Myocyte (in vitro differentiated cells): ENCODE data around the gene GRIA3. TPM values are rescaled to one million over a fixed set of nuclear protein-coding genes. Genes with fewer than 3 reads are reported as not detected.
"Not testable (repeated sequence)": the region's sequence is repeated elsewhere in the genome, so short reads cannot be mapped to it uniquely, and the experiment has no call there.

Experiments
- DNase-seq: peaks from one replicate; pipeline ENCODE4 v3.0.0-alpha.2; 2012; ENCODE audit warnings: low read depth
- total RNA-seq: library from RNA; depleted of rRNA; stranded (reverse); fragments of >200 nt; gene quantifications from 2 replicates; pipeline ENCODE4 v1.2.3, GENCODE V29; 2014

GRIA3 gene
- total RNA-seq, 1 donor from 2014 or later, result not detected

- no peak for DNase-seq
Observed at GRCh38 chrX:123271902-123272301, 87.8 kb downstream of the GRIA3 start.

- DNase-seq, result no peak
Observed at GRCh38 chrX:123272630-123273029, 88.6 kb downstream of the GRIA3 start.

- no peak for DNase-seq
Observed at GRCh38 chrX:123274796-123275195, 90.7 kb downstream of the GRIA3 start.

GRCh38 chrX:123277347-123277746 lies 93.3 kb downstream of the GRIA3 start:
- no peak for DNase-seq

GRCh38 chrX:123277821-123278220 lies 93.7 kb downstream of the GRIA3 start:
- no peak for DNase-seq

DNA sequence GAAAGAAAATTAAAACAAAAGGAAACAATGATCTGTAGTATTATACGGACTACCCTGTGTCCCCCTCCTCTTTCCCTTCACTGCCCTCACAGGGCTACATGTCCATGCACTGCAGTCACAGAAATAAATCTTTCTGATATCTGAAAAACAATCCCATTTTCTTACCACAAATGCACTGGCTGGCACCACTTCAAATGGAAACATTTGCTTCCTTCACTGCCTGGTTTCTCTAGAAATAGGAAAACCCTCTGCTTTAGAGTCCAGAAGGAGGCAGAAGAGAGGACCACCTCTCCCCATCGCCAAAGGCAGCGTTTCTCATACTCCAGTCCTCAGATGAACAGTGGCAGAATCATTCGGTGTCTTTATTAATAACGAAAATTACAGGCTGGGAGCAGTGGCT lies 98.2 kb downstream of the GRIA3 start:
- no peak for DNase-seq

DNA sequence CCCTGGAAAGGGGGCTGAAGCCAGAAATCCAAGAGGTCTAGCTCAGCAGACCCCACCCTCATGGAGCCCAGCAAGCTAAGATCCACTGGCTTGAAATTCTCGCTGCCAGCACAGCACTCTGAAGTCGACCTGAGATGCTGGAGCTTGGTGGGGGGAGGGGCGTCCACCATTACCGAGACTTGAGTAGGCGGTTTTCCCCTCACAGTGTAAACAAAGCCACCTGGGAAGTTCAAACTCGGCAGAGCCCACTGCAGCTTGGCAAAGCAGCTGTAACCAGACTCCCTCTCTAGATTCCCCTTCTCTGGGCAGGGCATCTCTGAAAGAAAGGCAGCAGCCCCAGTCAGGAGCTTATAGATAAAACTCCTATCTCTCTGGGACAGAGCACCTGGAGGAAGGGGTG lies 99.3 kb downstream of the GRIA3 start:
- not testable (repeated sequence) for DNase-seq

DNA sequence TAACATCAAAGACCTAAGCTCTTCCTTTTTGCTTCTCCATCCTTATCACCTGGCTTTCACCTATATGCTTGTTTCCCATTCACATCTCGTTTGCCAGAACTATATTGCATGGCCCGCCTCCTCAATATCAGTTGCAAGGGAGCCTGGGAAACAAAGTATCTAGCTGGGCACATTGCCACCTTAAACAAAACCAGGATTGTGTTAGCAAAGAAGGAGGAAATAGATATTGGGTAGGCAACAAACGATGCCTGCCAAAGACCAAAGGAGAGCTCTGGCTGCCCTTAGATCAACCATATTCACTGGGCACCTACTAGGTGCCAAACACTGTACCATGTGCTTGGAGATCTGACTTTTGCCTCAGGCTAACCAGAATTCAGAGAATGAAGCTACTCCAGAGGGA lies 107.5 kb downstream of the GRIA3 start:
- DNase-seq, result no peak

GRCh38 chrX:123298026-123298425 lies 113.9 kb downstream of the GRIA3 start:
- DNase-seq, result no peak

DNA sequence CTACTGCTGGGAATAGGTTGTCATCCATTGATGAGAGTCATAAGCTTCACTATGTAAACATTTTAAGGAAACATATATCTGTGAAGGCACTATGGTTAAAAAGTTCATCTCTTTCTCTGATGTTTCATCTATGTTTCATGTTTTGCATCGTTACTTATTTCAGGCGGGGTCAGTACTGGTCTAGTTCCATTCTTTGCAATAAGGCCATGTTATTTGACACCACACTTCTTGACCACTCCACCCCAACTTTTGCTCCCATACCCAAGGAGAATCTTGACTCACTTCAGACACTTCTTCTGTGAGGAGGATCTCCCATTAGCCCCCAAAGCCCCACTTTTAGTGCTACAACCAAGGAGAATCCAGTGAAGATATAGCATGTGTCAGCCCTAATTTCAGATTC lies 119.4 kb downstream of the GRIA3 start:
- no peak for DNase-seq

DNA sequence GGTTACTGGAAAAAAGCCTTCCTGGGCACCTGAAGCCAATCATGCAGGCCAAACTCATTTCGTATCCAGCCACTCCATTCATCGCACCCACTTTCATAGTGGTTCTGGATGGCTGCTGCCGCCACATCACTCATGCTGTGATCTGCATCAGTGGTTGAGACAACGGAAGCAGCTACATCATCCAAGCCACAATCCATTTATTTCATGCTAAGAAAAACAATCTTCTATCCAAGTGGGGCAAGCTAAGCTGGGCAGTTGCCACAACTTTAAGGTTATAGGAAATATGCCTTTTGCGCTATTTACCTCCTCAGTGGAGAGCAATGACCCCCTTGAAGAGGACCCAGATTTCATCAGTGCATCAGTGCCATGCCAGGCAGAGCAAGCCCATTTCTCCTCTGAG lies 124.6 kb downstream of the GRIA3 start:
- no peak for DNase-seq

DNA sequence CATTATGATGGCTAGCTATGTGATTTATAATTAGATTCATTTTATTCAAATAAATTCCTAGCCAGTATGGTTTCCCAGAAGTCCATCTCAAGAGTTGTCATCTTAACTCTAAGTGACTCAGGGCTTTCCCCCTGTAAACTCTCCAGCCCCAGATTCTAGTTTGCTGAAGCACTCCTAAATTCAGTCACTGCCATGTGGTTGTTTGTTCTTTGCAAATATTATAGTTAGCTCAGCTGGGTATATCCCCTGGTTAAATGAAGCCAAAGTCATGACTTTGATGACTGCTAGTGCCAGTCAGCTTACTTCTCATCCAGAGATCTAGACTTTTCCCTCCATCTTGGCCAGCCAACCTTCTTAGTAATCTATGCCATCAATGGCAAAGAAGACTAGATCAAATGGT lies 126.0 kb downstream of the GRIA3 start:
- no peak for DNase-seq

DNA sequence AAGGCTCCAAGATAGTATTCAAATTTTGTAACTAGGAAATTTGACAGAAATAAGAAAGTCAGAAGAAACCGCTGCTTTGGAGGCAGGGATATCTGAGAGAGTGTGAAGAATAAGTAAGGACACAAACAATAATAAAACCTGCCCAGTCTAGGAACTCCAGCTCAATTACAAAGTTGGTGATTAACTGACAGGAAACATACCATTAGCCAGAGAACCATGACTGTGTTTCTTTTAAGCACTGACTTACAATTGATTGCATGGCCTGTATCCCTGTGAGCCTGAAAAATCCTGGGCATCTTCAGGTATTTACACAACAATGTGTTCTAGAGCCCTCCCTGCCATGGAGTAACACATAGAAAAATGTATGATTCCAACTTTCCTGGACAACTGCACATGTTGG lies 127.4 kb downstream of the GRIA3 start:
- no peak for DNase-seq

DNA sequence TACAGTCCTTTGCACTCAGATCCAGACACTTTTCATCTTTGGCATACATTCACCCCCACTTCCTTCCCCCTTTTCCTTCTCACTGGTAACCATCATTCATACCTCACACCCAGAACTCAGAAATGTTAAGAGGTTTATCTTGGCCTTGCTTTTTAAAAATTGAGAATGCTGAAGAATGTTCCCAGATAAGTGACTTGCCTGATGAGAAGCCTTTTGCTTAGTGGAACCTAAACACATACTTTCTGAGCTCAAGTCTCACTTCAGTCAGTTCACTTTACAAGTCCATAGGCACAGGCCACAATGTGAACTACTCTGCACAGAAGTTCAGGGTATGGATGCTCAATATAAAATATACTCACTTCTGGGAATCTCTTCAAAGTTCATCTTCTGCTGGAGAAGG lies 129.4 kb downstream of the GRIA3 start:
- no peak for DNase-seq

GRCh38 chrX:123320622-123321021 lies 136.5 kb downstream of the GRIA3 start:
- DNase-seq, result no peak

GRCh38 chrX:123322536-123322935 lies 138.5 kb downstream of the GRIA3 start:
- no peak for DNase-seq

DNA sequence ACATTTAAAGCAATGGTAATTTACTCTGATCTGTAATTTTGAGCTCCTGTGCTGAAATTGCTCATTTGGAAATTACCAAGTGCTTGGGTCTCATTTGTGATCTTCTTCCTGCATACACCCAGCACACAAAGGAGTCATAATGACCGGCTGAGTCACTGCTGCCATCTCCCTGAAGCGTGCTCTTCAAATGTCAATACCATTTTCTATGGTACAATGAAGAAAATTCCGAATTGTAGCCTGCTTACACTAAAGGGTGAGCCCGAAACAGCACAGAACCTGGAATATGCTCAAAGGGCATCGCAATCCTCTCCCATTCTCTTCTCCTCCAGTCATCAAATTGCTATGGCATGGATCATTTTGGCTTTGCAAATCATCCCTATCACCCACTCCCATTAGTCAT lies 140.5 kb downstream of the GRIA3 start:
- DNase-seq, result no peak

- DNase-seq, result no peak
Observed at GRCh38 chrX:123330229-123330942, 146.3 kb downstream of the GRIA3 start.

- no peak for DNase-seq
Observed at GRCh38 chrX:123331349-123331748, 147.3 kb downstream of the GRIA3 start.

DNA sequence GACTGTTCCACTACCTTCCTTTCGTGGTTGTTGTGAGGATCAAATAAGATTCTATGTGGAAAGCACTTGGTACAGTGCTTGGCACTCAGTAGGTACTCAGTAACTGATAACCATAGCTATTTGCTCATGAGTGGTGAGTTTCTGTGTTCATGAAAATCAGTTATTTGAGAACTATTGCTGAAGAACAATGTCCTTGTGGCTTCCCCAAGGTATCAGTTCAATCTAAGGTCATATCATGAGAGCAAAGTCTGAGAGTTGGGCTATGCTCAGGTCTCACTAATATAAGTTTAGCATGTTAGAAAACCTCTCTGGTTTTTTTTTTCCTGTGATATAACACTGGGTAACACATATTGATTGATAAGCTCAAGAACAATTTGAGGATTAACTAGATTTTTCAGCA lies 147.8 kb downstream of the GRIA3 start:
- no peak for DNase-seq

GRCh38 chrX:123336666-123337065 lies 152.6 kb downstream of the GRIA3 start:
- no peak for DNase-seq

GRCh38 chrX:123337886-123338639 lies 154.0 kb downstream of the GRIA3 start:
- no peak for DNase-seq
